ENCODE measurements around the gene B4GALT4. TPM values are rescaled to one million over a fixed set of nuclear protein-coding genes. Genes with fewer than 3 reads are reported as not detected.

Gene B4GALT4
- total RNA-seq, 1 experiment from 2014 or later, result 21.8 TPM

GRCh38 chr3:119191800-119192199, 48.9 kb downstream of the B4GALT4 start:
- no peak for DNase-seq
- Histone ChIP-seq H3K9me2 (ENCODE audit: insufficient read depth) (no peaks in the 10 kb centered on the region; the same call in 1 of the 2 replicates), H3F3A (ENCODE audit: insufficient read depth, low read depth) (no peaks in the 10 kb centered on the region), H3K36me3 (ENCODE audit: low read depth) (no peaks in the 10 kb centered on the region), H3K9me3 (ENCODE audit: insufficient read depth, low read depth) (no peaks in the 10 kb centered on the region), H3K27ac (no peak overlapping the region), H4K20me1 (ENCODE audit: insufficient read depth) (no peaks in the 10 kb centered on the region), H3K27me3 (ENCODE audit: insufficient read depth, low read depth) (no peaks in the 10 kb centered on the region), H3K4me1 (replicated peaks; ENCODE audit: insufficient read depth) (no peaks in the 10 kb centered on the region), H3K4me3 (no peak overlapping the region), H2AFZ (no peak overlapping the region), H3K79me2 (ENCODE audit: low read depth) (no peaks in the 10 kb centered on the region), H3K4me2 (no peak overlapping the region)
- no TSS peak for BruUV-seq (replicated peaks)
- intact Hi-C loops (cut with micrococcal nuclease; ENCODE audit: unreplicated experiment), result no loop called here
- ChIA-PET CTCF (no interaction called here), POLR2A (ENCODE audit: unreplicated experiment) (no interaction called here)
- TF ChIP-seq, protein P1, sequence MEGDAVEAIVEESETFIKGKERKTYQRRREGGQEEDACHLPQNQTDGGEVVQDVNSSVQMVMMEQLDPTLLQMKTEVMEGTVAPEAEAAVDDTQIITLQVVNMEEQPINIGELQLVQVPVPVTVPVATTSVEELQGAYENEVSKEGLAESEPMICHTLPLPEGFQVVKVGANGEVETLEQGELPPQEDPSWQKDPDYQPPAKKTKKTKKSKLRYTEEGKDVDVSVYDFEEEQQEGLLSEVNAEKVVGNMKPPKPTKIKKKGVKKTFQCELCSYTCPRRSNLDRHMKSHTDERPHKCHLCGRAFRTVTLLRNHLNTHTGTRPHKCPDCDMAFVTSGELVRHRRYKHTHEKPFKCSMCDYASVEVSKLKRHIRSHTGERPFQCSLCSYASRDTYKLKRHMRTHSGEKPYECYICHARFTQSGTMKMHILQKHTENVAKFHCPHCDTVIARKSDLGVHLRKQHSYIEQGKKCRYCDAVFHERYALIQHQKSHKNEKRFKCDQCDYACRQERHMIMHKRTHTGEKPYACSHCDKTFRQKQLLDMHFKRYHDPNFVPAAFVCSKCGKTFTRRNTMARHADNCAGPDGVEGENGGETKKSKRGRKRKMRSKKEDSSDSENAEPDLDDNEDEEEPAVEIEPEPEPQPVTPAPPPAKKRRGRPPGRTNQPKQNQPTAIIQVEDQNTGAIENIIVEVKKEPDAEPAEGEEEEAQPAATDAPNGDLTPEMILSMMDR (conservative IDR thresholded peaks at IDR 0.05), result no peak
- no peak for TF ChIP-seq EZH2 (IDR thresholded peaks at IDR 0.05; ENCODE audit: low read depth)

- Histone ChIP-seq H3K36me3 (ENCODE audit: low read depth) (no peaks in the 10 kb centered on the region), H3K4me3 (no peak overlapping the region), H3K4me2 (no peak overlapping the region), H4K20me1 (ENCODE audit: insufficient read depth) (no peaks in the 10 kb centered on the region), H2AFZ (no peak overlapping the region), H3F3A (ENCODE audit: insufficient read depth, low read depth) (peaks cover 21% of the 10 kb centered on the region; the same call in 1 of the 2 replicates), H3K27me3 (ENCODE audit: insufficient read depth, low read depth) (no peaks in the 10 kb centered on the region), H3K27ac (no peak overlapping the region), H3K4me1 (replicated peaks; ENCODE audit: insufficient read depth) (peaks cover 40% of the 10 kb centered on the region), H3K9me3 (ENCODE audit: insufficient read depth, low read depth) (no peaks in the 10 kb centered on the region), H3K79me2 (ENCODE audit: low read depth) (no peaks in the 10 kb centered on the region), H3K9me2 (ENCODE audit: insufficient read depth) (no peaks in the 10 kb centered on the region; the same call in 1 of the 2 replicates)
- TF ChIP-seq EZH2 (IDR thresholded peaks at IDR 0.05; ENCODE audit: low read depth), result no peak
- TF ChIP-seq, protein P1 (conservative IDR thresholded peaks at IDR 0.05), result no peak
- intact Hi-C loops (cut with micrococcal nuclease; ENCODE audit: unreplicated experiment), result no loop called here
- DNase-seq, result no peak
- POLR2A ChIA-PET (ENCODE audit: unreplicated experiment), result no interaction called here
- CTCF ChIA-PET, result interaction anchor here (0.6 kb wide), 1 partner anchor 303 kb away, joined by 3 read pairs; no protein-coding TSS in a partner anchor
- BruUV-seq (replicated peaks), result no TSS peak
These were observed 53.4 kb downstream of the B4GALT4 start for GRCh38 chr3:119187266-119187665.

- TF ChIP-seq, protein P1 (conservative IDR thresholded peaks at IDR 0.05), result no peak
- no peak for TF ChIP-seq EZH2 (IDR thresholded peaks at IDR 0.05; ENCODE audit: low read depth)
- Histone ChIP-seq H3K9me3 (ENCODE audit: insufficient read depth, low read depth) (no peaks in the 10 kb centered on the region), H3F3A (ENCODE audit: insufficient read depth, low read depth) (peaks cover 35% of the 10 kb centered on the region), H3K79me2 (ENCODE audit: low read depth) (no peaks in the 10 kb centered on the region), H3K27me3 (ENCODE audit: insufficient read depth, low read depth) (no peaks in the 10 kb centered on the region), H3K4me2 (peak overlapping the region; percentile 53), H2AFZ (no peak overlapping the region), H3K36me3 (ENCODE audit: low read depth) (no peaks in the 10 kb centered on the region), H3K9me2 (ENCODE audit: insufficient read depth) (no peaks in the 10 kb centered on the region; the same call in 1 of the 2 replicates), H4K20me1 (ENCODE audit: insufficient read depth) (no peaks in the 10 kb centered on the region), H3K4me3 (no peak overlapping the region), H3K4me1 (replicated peaks; ENCODE audit: insufficient read depth) (peaks cover 57% of the 10 kb centered on the region), H3K27ac (peak overlapping the region; percentile 89)
- BruUV-seq (replicated peaks), result no TSS peak
- ChIA-PET CTCF (no interaction called here), POLR2A (ENCODE audit: unreplicated experiment) (interaction anchor here (0.6 to 0.9 kb wide), 3 partner anchors 74 to 234 kb away, joined by 3 to 7 read pairs (median 4); no protein-coding TSS in a partner anchor)
- intact Hi-C loops (cut with micrococcal nuclease; ENCODE audit: unreplicated experiment), result loop anchor here (1.0 kb wide), 1 partner anchor 40 kb away; no protein-coding TSS in a partner anchor
- DNase-seq, result peak; percentile 31 to 92
These were observed 55.7 kb downstream of the B4GALT4 start for GRCh38 chr3:119184796-119185570.
